HepG2 (cell line): ENCODE measurements around the gene RPS6KB1. TPM values are rescaled to one million over a fixed set of nuclear protein-coding genes. Genes with fewer than 3 reads are reported as not detected.
A peak's percentile ranks its signal among the peaks of the same experiment; 100 is the strongest.

Source experiments
- HES4 ChIP-seq: sonication (generic); formaldehyde crosslinking; IDR thresholded peaks from 2 replicates; pipeline ENCODE4 v1.9.0; 2021; ENCODE audit warnings: mild to moderate bottlenecking, missing genetic modification reagents, borderline replicate concordance
- HNF1A ChIP-seq, 2 experiments: sonication (generic) in 1 of 2; formaldehyde crosslinking in 1 of 2; IDR thresholded peaks; 2 replicates each; pipeline versions ENCODE4 v1.4.0 to v1.6.1; 2016 to 2020; ENCODE audit warnings: borderline replicate concordance in 1 of 2, low read depth in 1 of 2, mild to moderate bottlenecking in 1 of 2, missing genetic modification reagents in 1 of 2
- HOXA7 ChIP-seq: sonication (generic); formaldehyde crosslinking; IDR thresholded peaks from 2 replicates; pipeline ENCODE4 v1.8.1; 2022; ENCODE audit warnings: mild to moderate bottlenecking, missing genetic modification reagents, moderate library complexity
- MATR3 ChIP-seq: sonication (generic); formaldehyde crosslinking; IDR thresholded peaks from 2 replicates; pipeline ENCODE4 v1.4.0; 2020; ENCODE audit warnings: missing genetic modification reagents
- MTF1 ChIP-seq: sonication (generic); formaldehyde crosslinking; IDR thresholded peaks from 2 replicates; pipeline ENCODE4 v1.5.0; 2020; ENCODE audit warnings: missing genetic modification reagents
- U2AF1 ChIP-seq: fragments of 200-400 bp; formaldehyde crosslinking; optimal IDR thresholded peaks from 2 replicates; pipeline ENCODE3; 2017; ENCODE audit warnings: mild to moderate bottlenecking, low read depth, low read length
- ZBTB39 ChIP-seq: sonication (generic); formaldehyde crosslinking; IDR thresholded peaks from 2 replicates; pipeline ENCODE4 v1.5.0; 2020; ENCODE audit warnings: missing genetic modification reagents
- ZFX ChIP-seq: sonication (generic); formaldehyde crosslinking; IDR thresholded peaks from 2 replicates; pipeline ENCODE4 v1.4.0; 2020; ENCODE audit warnings: mild to moderate bottlenecking, low read depth, missing genetic modification reagents, moderate library complexity
- ZNF646 ChIP-seq: sonication (generic); formaldehyde crosslinking; IDR thresholded peaks from 2 replicates; pipeline ENCODE4 v1.9.0; 2021; ENCODE audit warnings: mild to moderate bottlenecking, missing genetic modification reagents
- ZNF660 ChIP-seq: sonication (generic); formaldehyde crosslinking; IDR thresholded peaks from 2 replicates; pipeline ENCODE4 v1.5.1; 2020; ENCODE audit warnings: mild to moderate bottlenecking, low read depth, missing genetic modification reagents, borderline replicate concordance
- ZNF678 ChIP-seq: sonication (generic); formaldehyde crosslinking; IDR thresholded peaks from 2 replicates; pipeline ENCODE4 v1.4.0; 2020; ENCODE audit warnings: mild to moderate bottlenecking, missing genetic modification reagents
- ZNF788 ChIP-seq: sonication (generic); formaldehyde crosslinking; IDR thresholded peaks from 2 replicates; pipeline ENCODE4 v1.5.0; 2020; ENCODE audit warnings: mild to moderate bottlenecking, missing genetic modification reagents, borderline replicate concordance
- polyA plus RNA-seq, 8 experiments: library from polyadenylated mRNA; depleted of rRNA in 3 of 8; stranded (reverse) in 7 of 8; unstranded in 1 of 8; fragments of >200 nt; fragmentation: Illumina TruSeq in 4 of 8; extraction: Trizol in 4 of 8; gene quantifications; 2 replicates each; pipeline versions ENCODE4 v1.2.1 to v1.2.3, GENCODE V29; 2011 to 2016; ENCODE audit warnings: low read depth in 4 of 8, missing spikeins in 1 of 8, mixed read lengths in 1 of 8; ENCODE audit not compliant: insufficient read depth in 1 of 8
- total RNA-seq, 5 experiments: library from RNA; depleted of rRNA; stranded (reverse); fragments of >200 nt; fragmentation: Illumina TruSeq; extraction: Trizol; gene quantifications; 2 replicates each; pipeline ENCODE4 v1.2.3, GENCODE V29; 2016; ENCODE audit warnings: low read depth in 1 of 5

RPS6KB1 gene
- total and polyA plus RNA-seq, 2 of the 13 experiments (the other 11 are each of a cell fraction or from before 2014, with no cell fraction given), result 16.5 to 42.2 TPM

- TF ChIP-seq ZBTB39 (CRISPR knock-in tag) (no peak), HOXA7 (CRISPR knock-in tag) (no peak), ZNF660 (CRISPR knock-in tag) (no peak), HES4 (CRISPR knock-in tag) (no peak), MATR3 (no peak), HNF1A (IDR thresholded peaks at IDR 0.05; ENCODE audit: low read depth) (0 out of 2 replicates have a peak, but pooled peaks have one; percentile 32), HNF1A (CRISPR knock-in tag; IDR thresholded peaks at IDR 0.05; ENCODE audit: borderline replicate concordance) (no peak), ZNF646 (CRISPR knock-in tag) (no peak), ZFX (CRISPR knock-in tag) (0 out of 2 replicates have a peak, but pooled peaks have one; percentile 5), U2AF1 (no peak), ZNF678 (CRISPR knock-in tag) (no peak), ZNF788 (CRISPR knock-in tag) (0 out of 2 replicates have a peak, but pooled peaks have one; percentile 47), MTF1 (CRISPR knock-in tag) (no peak)
Measured at GRCh38 chr17:59845595-59846393, 47.1 kb upstream of the RPS6KB1 start (continued).
